GM12878 (cell line): ENCODE data around the gene NEDD8. TPM values are rescaled to one million over a fixed set of nuclear protein-coding genes. Genes with fewer than 3 reads are reported as not detected.

Source experiments
- BCL3 ChIP-seq: IDR thresholded peaks from 2 replicates; pipeline ENCODE4 v1.6.1; 2011; ENCODE audit warnings: borderline replicate concordance, low read depth, mild to moderate bottlenecking, moderate library complexity, low read length; ENCODE audit not compliant: insufficient read depth, poor library complexity, severe bottlenecking
- BHLHE40 ChIP-seq, 2 experiments: fragments of 450-650 bp in 1 of 2; IDR thresholded peaks; 2 replicates each; pipeline ENCODE4 v1.6.1; 2011 to 2017; ENCODE audit warnings: low read depth in 2 of 2, borderline replicate concordance in 1 of 2, improper control_type of control experiment in 1 of 2, low read length in 1 of 2, mild to moderate bottlenecking in 1 of 2
- BRCA1 ChIP-seq: IDR thresholded peaks from 2 replicates; pipeline ENCODE4 v1.6.1; 2011; ENCODE audit warnings: low read depth, low read length, improper control_type of control experiment
- CBX3 ChIP-seq: fragments of 200-600 bp; sonication (generic); IDR thresholded peaks from 2 replicates; pipeline ENCODE4 v1.6.1; 2016; ENCODE audit warnings: low read depth, borderline replicate concordance
- CBX5 ChIP-seq: sonication (generic); IDR thresholded peaks from 2 replicates; pipeline ENCODE4 v1.6.1; 2016; ENCODE audit warnings: low read depth, moderate library complexity, mild to moderate bottlenecking, inconsistent platforms
- CEBPB ChIP-seq, 2 experiments: fragments of 150-350 bp in 1 of 2; IDR thresholded peaks; 2 replicates each; pipeline ENCODE4 v1.6.1; 2012 to 2014; ENCODE audit warnings: low read depth in 2 of 2, low read length in 2 of 2, borderline replicate concordance in 1 of 2, inconsistent platforms in 1 of 2
- CREM ChIP-seq: IDR thresholded peaks from 2 replicates; pipeline ENCODE4 v1.6.1; 2014; ENCODE audit warnings: antibody characterized with exemption, low read depth
- DPF2 ChIP-seq: fragments of 450-650 bp; IDR thresholded peaks from 2 replicates; pipeline ENCODE4 v1.6.1; 2017; ENCODE audit warnings: mild to moderate bottlenecking
- EED ChIP-seq: sonication (generic); IDR thresholded peaks from 2 replicates; pipeline ENCODE4 v1.6.1; 2016; ENCODE audit warnings: antibody characterized with exemption, low read depth
- EZH2 ChIP-seq: IDR thresholded peaks from 2 replicates; pipeline ENCODE4 v1.6.1; 2012; ENCODE audit warnings: low read depth, mild to moderate bottlenecking, control low read depth, inconsistent platforms, low read length, borderline replicate concordance; ENCODE audit not compliant: control insufficient read depth
- IKZF1 ChIP-seq: fragments of 450-650 bp; conservative IDR thresholded peaks from 2 replicates; pipeline ENCODE4 v1.6.1; 2017; ENCODE audit warnings: antibody characterized with exemption, mild to moderate bottlenecking
- IRF5 ChIP-seq: fragments of 450-650 bp; IDR thresholded peaks from 2 replicates; pipeline ENCODE4 v1.6.1; 2017; ENCODE audit warnings: borderline replicate concordance
- MTA2 ChIP-seq: fragments of 450-650 bp; IDR thresholded peaks from 2 replicates; pipeline ENCODE4 v1.6.1; 2016; ENCODE audit warnings: low read depth, mild to moderate bottlenecking, moderate library complexity
- NFYA ChIP-seq: IDR thresholded peaks from 2 replicates; pipeline ENCODE4 v1.6.1; 2011; ENCODE audit warnings: low read depth, mild to moderate bottlenecking, low read length, improper control_type of control experiment, borderline replicate concordance
- NR2C1 ChIP-seq: fragments of 450-650 bp; IDR thresholded peaks from 2 replicates; pipeline ENCODE4 v1.6.1; 2017; ENCODE audit warnings: antibody characterized with exemption, mild to moderate bottlenecking, moderate library complexity
- PAX5 ChIP-seq: IDR thresholded peaks from 2 replicates; pipeline ENCODE4 v1.6.1; 2011; ENCODE audit warnings: low read depth, low read length, borderline replicate concordance
- PRDM15 ChIP-seq: fragments of 450-650 bp; formaldehyde crosslinking; IDR thresholded peaks from 2 replicates; pipeline ENCODE4 v1.4.0; 2020; ENCODE audit warnings: mild to moderate bottlenecking, moderate library complexity
- SMARCA5 ChIP-seq: fragments of 450-650 bp; IDR thresholded peaks from 2 replicates; pipeline ENCODE4 v1.6.1; 2017; ENCODE audit warnings: mild to moderate bottlenecking
- SPI1 ChIP-seq: IDR thresholded peaks from 2 replicates; pipeline ENCODE4 v1.6.1; 2011; ENCODE audit warnings: low read depth, mild to moderate bottlenecking, low read length, moderate library complexity, borderline replicate concordance; ENCODE audit not compliant: insufficient read depth
- SUZ12 ChIP-seq: fragments of 200-600 bp; sonication (generic); IDR thresholded peaks from one replicate; pipeline ENCODE4 v1.6.1; 2018; ENCODE audit warnings: antibody characterized with exemption, mild to moderate bottlenecking; ENCODE audit not compliant: unreplicated experiment
- TARDBP ChIP-seq: IDR thresholded peaks from 2 replicates; pipeline ENCODE4 v1.6.1; 2016; ENCODE audit warnings: borderline replicate concordance
- ZBED1 ChIP-seq: IDR thresholded peaks from 2 replicates; pipeline ENCODE4 v1.6.1; 2016; ENCODE audit warnings: borderline replicate concordance
- ZNF274 ChIP-seq: IDR thresholded peaks from one replicate; pipeline ENCODE4 v1.8.0; 2011; ENCODE audit not compliant: insufficient read length, insufficient read depth
- ZNF384 ChIP-seq: IDR thresholded peaks from 2 replicates; pipeline ENCODE4 v1.6.1; 2012; ENCODE audit warnings: low read depth, mild to moderate bottlenecking, low read length, improper control_type of control experiment, borderline replicate concordance
- polyA plus RNA-seq, 11 experiments: library from polyadenylated mRNA; depleted of rRNA in 4 of 11; unstranded in 6 of 11; stranded (reverse) in 5 of 11; fragments of >200 nt; fragmentation: Nextera tagmentation in 4 of 11; fragmentation: Illumina TruSeq in 1 of 11; extraction: Ambion mirVana in 4 of 11; extraction: Trizol in 1 of 11; gene quantifications; 1 replicate in 1 of 11; 2 replicates in 10 of 11; pipeline versions ENCODE4 v1.2.1 to v1.2.3, GENCODE V29; 2011 to 2016; ENCODE audit warnings: inconsistent platforms in 2 of 11, missing spikeins in 2 of 11, low read depth in 1 of 11
- total RNA-seq, 4 experiments: library from RNA; depleted of rRNA in 3 of 4; stranded (reverse); fragments of >200 nt in 3 of 4; fragmentation: Illumina TruSeq in 1 of 4; extraction: Trizol in 1 of 4; gene quantifications; 2 replicates each; pipeline versions ENCODE4 v1.2.1 to v1.2.3, GENCODE V29; 2013 to 2021

NEDD8 gene
- total and polyA plus RNA-seq, 10 of the 15 experiments (the other 5 are each of a cell fraction or from before 2014, with no cell fraction given), result 164 to 991 (median 300) TPM

GRCh38 chr14:24188251-24189058 lies 43.7 kb downstream of the NEDD8 start, which contains the start of gene IPO4 (continued):
- no peak for TF ChIP-seq SUZ12
- no peak; the same call in 1 of the 2 replicates for TF ChIP-seq MTA2
- peak; percentile 84 for TF ChIP-seq TARDBP
- TF ChIP-seq PRDM15 (CRISPR knock-in tag), result no peak
- 0 out of 2 replicates have a peak, but pooled peaks have one; percentile 46 for TF ChIP-seq SMARCA5
- peak; percentile 83; the same call in 1 of the 2 replicates for TF ChIP-seq PAX5
- no peak; the same call in 1 of the 2 replicates for TF ChIP-seq BRCA1
- TF ChIP-seq BHLHE40 (IDR thresholded peaks at IDR 0.05; ENCODE audit: borderline replicate concordance in 1 of 2, low read depth in 2 of 2, low read length in 1 of 2), result peak; percentile 96 to 97
- peak; percentile 78 for TF ChIP-seq IKZF1
- TF ChIP-seq BCL3, result peak; percentile 74
- no peak for TF ChIP-seq CBX3
- peak; percentile 89 for TF ChIP-seq NR2C1
- no peak for TF ChIP-seq ZNF274
- peak; percentile 46; the same call in 1 of the 2 replicates for TF ChIP-seq EED
- TF ChIP-seq CREM, result peak; percentile 85
- TF ChIP-seq NFYA, result no peak
- TF ChIP-seq CEBPB (IDR thresholded peaks at IDR 0.05; ENCODE audit: borderline replicate concordance in 1 of 2, low read depth in 2 of 2, low read length in 2 of 2), result no peak
- peak; percentile 32; the same call in 1 of the 2 replicates for TF ChIP-seq IRF5
- TF ChIP-seq EZH2, result no peak
- TF ChIP-seq ZNF384, result 0 out of 2 replicates have a peak, but pooled peaks have one; percentile 29
- TF ChIP-seq SPI1, result no peak
- 0 out of 2 replicates have a peak, but pooled peaks have one; percentile 85 for TF ChIP-seq CBX5
- TF ChIP-seq ZBED1, result peak; percentile 38; the same call in 1 of the 2 replicates
- peak; percentile 47; the same call in 1 of the 2 replicates for TF ChIP-seq DPF2
